Trophoblast cell (in vitro differentiated cells and primary cell): ENCODE data around the gene SLC16A2.
A peak's percentile ranks its signal among the peaks of the same experiment; 100 is the strongest.

Experiments used
- DNase-seq, 2 donors: peaks; one replicate each; pipeline ENCODE4 v3.0.0-alpha.2; 2016
- H2AFZ ChIP-seq: 2 replicates; pipeline ENCODE4 v1.6.1; 2013; ENCODE audit warnings: low read length, moderate library complexity, mild to moderate bottlenecking; ENCODE audit not compliant: insufficient read depth, poor library complexity
- H2AK5ac ChIP-seq: 2 replicates; pipeline ENCODE4 v1.6.1; 2013; ENCODE audit warnings: mild to moderate bottlenecking, low read length
- H2BK120ac ChIP-seq: 2 replicates; pipeline ENCODE4 v1.6.1; 2013; ENCODE audit warnings: low read length, mild to moderate bottlenecking, moderate library complexity; ENCODE audit not compliant: insufficient read depth, poor library complexity
- H2BK12ac ChIP-seq: 2 replicates; pipeline ENCODE4 v1.6.1; 2013; ENCODE audit warnings: mild to moderate bottlenecking, low read length, moderate library complexity
- H2BK5ac ChIP-seq: 2 replicates; pipeline ENCODE4 v1.6.1; 2013; ENCODE audit warnings: low read length, low read depth, moderate library complexity, mild to moderate bottlenecking; ENCODE audit not compliant: poor library complexity
- H3K14ac ChIP-seq: 2 replicates; pipeline ENCODE4 v1.6.1; 2013; ENCODE audit warnings: mild to moderate bottlenecking, low read length
- H3K18ac ChIP-seq: 2 replicates; pipeline ENCODE4 v1.6.1; 2013; ENCODE audit warnings: mild to moderate bottlenecking, low read length
- H3K23ac ChIP-seq: 2 replicates; pipeline ENCODE4 v1.6.1; 2013; ENCODE audit warnings: low read length
- H3K27ac ChIP-seq: 2 replicates; pipeline ENCODE4 v1.5.1; 2013; ENCODE audit warnings: low read depth, mild to moderate bottlenecking, inconsistent platforms, low read length, moderate library complexity
- H3K27me3 ChIP-seq: 2 replicates; pipeline ENCODE4 v1.6.1; 2013; ENCODE audit warnings: inconsistent platforms, mild to moderate bottlenecking, low read length, moderate library complexity; ENCODE audit not compliant: insufficient read depth
- H3K36me3 ChIP-seq, 2 experiments: 1 replicate in 1 of 2; 2 replicates in 1 of 2; pipeline ENCODE4 v1.6.1; 2013; ENCODE audit warnings: low read length in 2 of 2, mild to moderate bottlenecking in 2 of 2, moderate library complexity in 1 of 2; ENCODE audit not compliant: insufficient read depth in 2 of 2, control insufficient read depth in 1 of 2
- H3K4ac ChIP-seq: 2 replicates; pipeline ENCODE4 v1.6.1; 2013; ENCODE audit warnings: low read depth, mild to moderate bottlenecking, low read length, moderate library complexity
- H3K4me1 ChIP-seq, 2 experiments: 1 replicate in 1 of 2; 2 replicates in 1 of 2; pipeline ENCODE4 v1.6.1; 2013; ENCODE audit warnings: low read length in 2 of 2, mild to moderate bottlenecking in 2 of 2, moderate library complexity in 1 of 2; ENCODE audit not compliant: insufficient read depth in 2 of 2, control insufficient read depth in 1 of 2
- H3K4me2 ChIP-seq: 2 replicates; pipeline ENCODE4 v1.6.1; 2013; ENCODE audit warnings: inconsistent platforms, mild to moderate bottlenecking, low read length, moderate library complexity
- H3K4me3 ChIP-seq: 2 replicates; pipeline ENCODE4 v1.5.1; 2013; ENCODE audit warnings: mild to moderate bottlenecking, low read depth, low read length, inconsistent platforms
- H3K79me1 ChIP-seq: one replicate; pipeline ENCODE4 v1.6.1; 2013; ENCODE audit warnings: low read length
- H3K79me2 ChIP-seq: 2 replicates; pipeline ENCODE4 v1.6.1; 2013; ENCODE audit warnings: low read length, mild to moderate bottlenecking; ENCODE audit not compliant: control insufficient read depth, insufficient read depth, poor library complexity
- H3K9ac ChIP-seq: 2 replicates; pipeline ENCODE4 v1.6.1; 2013; ENCODE audit warnings: mild to moderate bottlenecking, low read length
- H3K9me3 ChIP-seq: 2 replicates; pipeline ENCODE4 v1.6.1; 2013; ENCODE audit warnings: low read depth, mild to moderate bottlenecking, control low read depth, inconsistent platforms, low read length; ENCODE audit not compliant: insufficient read depth
- H4K12ac ChIP-seq: 2 replicates; pipeline ENCODE4 v1.6.1; 2013; ENCODE audit warnings: low read depth, mild to moderate bottlenecking, low read length, moderate library complexity
- H4K8ac ChIP-seq: 2 replicates; pipeline ENCODE4 v1.6.1; 2013; ENCODE audit warnings: low read depth, mild to moderate bottlenecking, low read length, moderate library complexity
- H4K91ac ChIP-seq: one replicate; pipeline ENCODE4 v1.6.1; 2013; ENCODE audit warnings: low read depth, mild to moderate bottlenecking, low read length, moderate library complexity
- WGBS: extraction: QIAGEN DNeasy Blood & Tissue Kit; methylation state at CpG from one replicate; pipeline ENCODE4 v1.1.7; 2013; ENCODE audit warnings: missing lambda C conversion rate; ENCODE audit not compliant: insufficient read length, insufficient coverage; ENCODE audit errors: extremely low coverage; 5-methylcytosine and 5-hydroxymethylcytosine counted together

Gene SLC16A2

GRCh38 chrX:74449937-74450330, 28.6 kb downstream of the SLC16A2 start:
- Histone ChIP-seq H2AK5ac (no peak overlapping the region), H4K91ac (no peak overlapping the region), H3K4me1 (no peaks in the 10 kb centered on the region), H3K9ac (no peak overlapping the region), H4K12ac (no peak overlapping the region), H4K8ac (no peak overlapping the region), H3K27me3 (no peaks in the 10 kb centered on the region), H3K79me2 (no peaks in the 10 kb centered on the region), H3K36me3 (no peaks in the 10 kb centered on the region), H3K4me2 (no peak overlapping the region), H3K79me1 (no peaks in the 10 kb centered on the region), H3K9me3 (no peaks in the 10 kb centered on the region), H3K18ac (no peak overlapping the region), H2BK120ac (no peak overlapping the region), H2AFZ (no peak overlapping the region), H3K4me3 (no peak overlapping the region), H2BK12ac (no peak overlapping the region), H3K14ac (no peak overlapping the region), H3K4ac (no peak overlapping the region), H3K23ac (no peak overlapping the region), H2BK5ac (no peak overlapping the region), H3K27ac (no peak overlapping the region)
- peak; percentile 61 to 79 for DNase-seq
- no CpG with 5 or more reads among the region's 3 CpGs for WGBS

DNA sequence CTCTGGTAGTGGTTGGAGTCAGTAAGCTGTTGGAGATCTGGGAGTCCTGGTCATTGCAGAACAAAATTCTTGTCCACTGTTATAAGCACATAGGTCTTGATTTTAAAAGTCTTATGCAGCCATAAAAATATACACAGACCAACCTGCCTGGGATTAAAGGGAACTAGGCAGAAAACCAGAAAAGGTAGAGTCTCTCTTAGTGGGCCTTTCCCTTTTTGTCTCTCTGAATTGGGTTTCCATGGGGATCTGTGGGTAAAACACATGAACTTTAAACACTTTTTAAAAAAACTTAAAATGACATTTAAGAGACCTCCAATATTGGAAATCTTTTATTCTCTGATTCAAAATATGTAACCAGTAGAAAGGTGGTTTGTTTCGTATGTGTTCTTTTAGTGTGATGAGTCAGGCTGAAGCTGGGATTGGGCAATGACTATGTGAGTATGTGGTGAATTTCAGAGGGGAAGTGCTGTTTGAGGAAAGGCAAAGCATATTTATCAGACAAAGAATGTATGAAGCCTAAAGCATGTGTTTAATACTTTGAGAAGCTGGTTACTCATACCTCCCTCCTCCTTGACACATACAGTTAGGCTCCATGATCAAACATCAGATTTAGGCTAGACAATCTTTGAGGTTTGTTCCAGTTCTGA, 29.6 kb downstream of the SLC16A2 start:
- no CpG with 5 or more reads among the region's 1 CpG for WGBS
- Histone ChIP-seq H2BK5ac (no peak overlapping the region), H3K14ac (no peak overlapping the region), H3K9me3 (no peaks in the 10 kb centered on the region), H3K4ac (no peak overlapping the region), H3K9ac (no peak overlapping the region), H3K27me3 (no peaks in the 10 kb centered on the region), H2BK120ac (no peak overlapping the region), H2AK5ac (no peak overlapping the region), H2BK12ac (no peak overlapping the region), H3K4me1 (no peaks in the 10 kb centered on the region), H3K23ac (no peak overlapping the region), H4K12ac (no peak overlapping the region), H4K91ac (no peak overlapping the region), H3K4me2 (no peak overlapping the region), H3K4me3 (no peak overlapping the region), H2AFZ (no peak overlapping the region), H3K79me1 (no peaks in the 10 kb centered on the region), H4K8ac (no peak overlapping the region), H3K79me2 (no peaks in the 10 kb centered on the region), H3K36me3 (no peaks in the 10 kb centered on the region), H3K18ac (no peak overlapping the region), H3K27ac (no peak overlapping the region)
- peak; percentile 63 to 81 for DNase-seq

- no peak overlapping the region for H4K91ac ChIP-seq
- no peaks in the 10 kb centered on the region for H3K9me3 ChIP-seq
- H3K36me3 ChIP-seq = no peaks in the 10 kb centered on the region
- H3K4me3 ChIP-seq = no peak overlapping the region
- no peak overlapping the region for H2AFZ ChIP-seq
- DNase-seq = no peak
- WGBS = no CpG with 5 or more reads among the region's 5 CpGs
- no peak overlapping the region for H3K4me2 ChIP-seq
- no peak overlapping the region for H3K9ac ChIP-seq
- no peak overlapping the region for H2BK5ac ChIP-seq
- H2AK5ac ChIP-seq = no peak overlapping the region
- no peaks in the 10 kb centered on the region for H3K79me1 ChIP-seq
- no peaks in the 10 kb centered on the region for H3K27me3 ChIP-seq
- H3K27ac ChIP-seq = no peak overlapping the region
- H3K4me1 ChIP-seq = no peaks in the 10 kb centered on the region
- H3K79me2 ChIP-seq = no peaks in the 10 kb centered on the region
- no peak overlapping the region for H2BK120ac ChIP-seq
- no peak overlapping the region for H3K4ac ChIP-seq
- H4K12ac ChIP-seq = no peak overlapping the region
- H2BK12ac ChIP-seq = no peak overlapping the region
- no peak overlapping the region for H4K8ac ChIP-seq
- H3K14ac ChIP-seq = no peak overlapping the region
- no peak overlapping the region for H3K18ac ChIP-seq
- no peak overlapping the region for H3K23ac ChIP-seq
Measured at GRCh38 chrX:74451450-74452198, 30.3 kb downstream of the SLC16A2 start.

GRCh38 chrX:74452199-74452481, 30.8 kb downstream of the SLC16A2 start:
- Histone ChIP-seq H2AK5ac (no peak overlapping the region), H3K4ac (no peak overlapping the region), H2AFZ (no peak overlapping the region), H3K14ac (no peak overlapping the region), H4K91ac (no peak overlapping the region), H3K4me1 (no peaks in the 10 kb centered on the region), H3K9ac (no peak overlapping the region), H2BK12ac (no peak overlapping the region), H4K8ac (no peak overlapping the region), H3K36me3 (no peaks in the 10 kb centered on the region), H3K27ac (no peak overlapping the region), H4K12ac (no peak overlapping the region), H3K18ac (no peak overlapping the region), H3K4me3 (no peak overlapping the region), H3K9me3 (no peaks in the 10 kb centered on the region), H3K23ac (no peak overlapping the region), H3K27me3 (no peaks in the 10 kb centered on the region), H2BK5ac (no peak overlapping the region), H2BK120ac (no peak overlapping the region), H3K79me2 (no peaks in the 10 kb centered on the region), H3K79me1 (no peaks in the 10 kb centered on the region), H3K4me2 (no peak overlapping the region)
- DNase-seq = no peak
- WGBS = no CpG with 5 or more reads among the region's 2 CpGs
